DND-41 (cell line): Measurements from ENCODE around the gene TSPAN18.

Experiments used
- CTCF ChIP-seq: IDR thresholded peaks from 2 replicates; pipeline ENCODE4 v1.5.1; 2012; ENCODE audit warnings: borderline replicate concordance, low read length, moderate library complexity, mild to moderate bottlenecking; ENCODE audit not compliant: poor library complexity, severe bottlenecking; ENCODE audit errors: extremely low read depth
- EZH2 ChIP-seq: IDR thresholded peaks from 3 replicates; pipeline ENCODE4 v1.6.1; 2012; ENCODE audit warnings: borderline replicate concordance, low read depth, mild to moderate bottlenecking, moderate library complexity, low read length, inconsistent platforms; ENCODE audit not compliant: severe bottlenecking

- TF ChIP-seq CTCF (no peak), EZH2 (no peak)
Measured at GRCh38 chr11:44914105-44914504, 187.3 kb downstream of the TSPAN18 start.
